Immature natural killer cell (primary cell): ENCODE data around the gene EQTN. TPM values are rescaled to one million over a fixed set of nuclear protein-coding genes. Genes with fewer than 3 reads are reported as not detected.
A peak's percentile ranks its signal among the peaks of the same experiment; 100 is the strongest.

Experiments used
- DNase-seq, 3 donors: peaks; one replicate each; pipeline ENCODE4 v3.0.0; 2022; ENCODE audit warnings: mixed read lengths in 1 of 3
- H3K27ac Mint-ChIP-seq, 6 donors: one replicate each; pipeline ENCODE4 v1.8.0; 2020; ENCODE audit warnings: mixed read lengths in 6 of 6, mild to moderate bottlenecking in 5 of 6, inconsistent platforms in 4 of 6, moderate library complexity in 3 of 6
- H3K27me3 Mint-ChIP-seq, 3 donors: one replicate each; pipeline ENCODE4 v1.8.0; 2020 to 2021; ENCODE audit warnings: low read depth in 3 of 3, mild to moderate bottlenecking in 3 of 3, mixed read lengths in 3 of 3, moderate library complexity in 3 of 3, inconsistent platforms in 1 of 3
- H3K36me3 Mint-ChIP-seq, 3 donors: one replicate each; pipeline ENCODE4 v1.8.0; 2020; ENCODE audit warnings: mixed read lengths in 3 of 3, inconsistent platforms in 2 of 3, mild to moderate bottlenecking in 2 of 3
- H3K4me1 Mint-ChIP-seq, 2 donors: one replicate each; pipeline ENCODE4 v1.8.0; 2020; ENCODE audit warnings: inconsistent platforms in 2 of 2, mild to moderate bottlenecking in 2 of 2, mixed read lengths in 2 of 2, moderate library complexity in 1 of 2
- H3K4me3 Mint-ChIP-seq, 5 donors: one replicate each; pipeline ENCODE4 v1.8.0; 2020; ENCODE audit warnings: mild to moderate bottlenecking in 5 of 5, mixed read lengths in 5 of 5, inconsistent platforms in 3 of 5, moderate library complexity in 3 of 5
- H3K9me3 Mint-ChIP-seq, 6 donors: one replicate each; pipeline ENCODE4 v1.8.0; 2020; ENCODE audit warnings: mild to moderate bottlenecking in 6 of 6, mixed read lengths in 6 of 6, inconsistent platforms in 4 of 6, moderate library complexity in 3 of 6
- polyA plus RNA-seq, 3 donors: library from polyadenylated mRNA; unstranded; fragments of 300-500 nt; fragmentation: Illumina TruSeq; gene quantifications; one replicate each; pipeline ENCODE4 v1.2.3, GENCODE V29; 2021

Gene EQTN
- polyA plus RNA-seq, result not detected

DNA sequence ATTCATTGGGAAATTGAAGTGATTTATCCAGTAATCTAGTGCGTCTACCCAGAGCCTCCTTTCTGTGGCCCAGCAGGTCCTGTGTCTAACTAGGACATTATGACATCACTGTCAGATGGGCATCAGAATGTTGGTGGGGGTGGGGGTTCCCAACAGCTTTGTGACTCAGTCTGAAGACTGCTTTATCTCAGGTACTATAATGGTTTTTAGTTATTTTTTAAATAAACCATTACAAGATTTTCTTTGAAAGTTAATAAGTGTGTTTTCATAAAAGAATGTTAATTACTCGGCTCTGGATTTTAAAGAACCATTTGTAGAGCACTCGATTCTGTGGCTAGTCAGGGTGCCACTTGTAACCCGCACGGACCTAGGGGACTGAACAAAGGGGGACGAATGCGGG is at the start of gene EQTN:
Gene EQTN (minus strand): TSS at position 101 of the 400 bp plus-strand sequence. CDS start 95 bp downstream, at position 6.
- Mint-ChIP-seq H3K27me3 (peaks cover 0 to 2% (median 2%) of the 10 kb centered on the region in 3 donors), H3K36me3 (no peaks in the 10 kb centered on the region), H3K4me1 (no peaks in the 10 kb centered on the region), H3K4me3 (no peak within 1 kb of the TSS), H3K27ac (no peak within 1 kb of the TSS), H3K9me3 (peaks cover 0 to 6% (median 2%) of the 10 kb centered on the region in 6 donors)
- no peak for DNase-seq

DNA sequence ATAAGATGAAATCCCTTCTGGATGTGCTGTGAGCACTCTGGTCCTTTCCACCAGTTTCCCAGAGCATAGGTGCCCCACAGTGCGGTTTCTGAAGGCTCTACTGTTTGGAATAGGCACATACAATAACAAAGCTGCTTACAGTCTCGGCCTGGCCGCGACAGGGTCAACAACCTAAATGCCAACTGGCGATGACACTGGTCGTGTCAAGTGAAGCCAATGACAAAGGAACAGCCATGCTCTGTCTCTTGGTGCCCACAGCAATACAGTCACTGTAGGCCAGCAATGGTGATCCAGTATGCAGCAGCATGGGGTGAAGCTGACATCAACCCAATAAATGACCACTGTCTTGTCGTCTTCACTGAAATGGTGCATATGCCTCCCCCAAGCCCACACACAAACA is 47.8 kb upstream of the EQTN start:
- Mint-ChIP-seq H3K4me1 (peaks cover 0 to 10% of the 10 kb centered on the region in 2 donors), H3K9me3 (no peaks in the 10 kb centered on the region), H3K36me3 (no peaks in the 10 kb centered on the region), H3K4me3 (no peak overlapping the region), H3K27me3 (peaks cover 0 to 4% (median 0%) of the 10 kb centered on the region in 3 donors), H3K27ac (no peak overlapping the region)
- DNase-seq, result no peak

DNA sequence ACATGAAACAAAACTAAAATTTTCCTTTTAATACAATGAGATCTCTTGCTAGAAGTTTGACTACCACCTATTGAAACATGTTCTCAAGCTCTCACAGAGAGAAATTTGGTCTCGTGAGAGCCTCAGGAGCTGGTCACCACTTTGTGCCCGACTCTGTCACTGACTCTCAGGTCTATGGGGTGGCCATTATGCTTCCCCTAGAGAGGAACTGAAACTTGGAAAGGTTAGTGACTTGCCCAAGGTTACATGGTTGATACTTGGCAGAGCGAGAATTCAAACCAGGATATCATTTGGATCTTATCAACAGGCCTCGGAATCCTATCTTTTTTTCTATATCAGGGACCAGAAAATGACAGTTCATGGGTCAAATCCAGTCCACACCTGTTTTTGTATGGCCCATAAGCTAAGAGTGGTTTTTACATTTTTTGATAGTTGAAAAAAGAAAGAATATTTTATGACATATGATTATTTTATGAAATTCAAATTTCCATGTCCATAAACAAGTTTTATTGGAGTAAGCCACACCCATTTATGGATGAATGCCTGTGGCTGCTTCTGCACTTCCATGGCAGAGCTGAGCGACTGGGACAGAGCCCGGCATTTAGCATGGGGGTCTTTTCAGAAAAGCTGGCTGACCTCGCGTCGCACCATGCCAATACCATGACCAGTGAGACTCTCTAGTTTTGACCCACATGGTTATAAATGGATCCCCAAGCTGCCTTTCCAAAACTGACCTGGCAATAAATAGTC is 44.8 kb upstream of the EQTN start:
- Mint-ChIP-seq H3K4me1 (no peaks in the 10 kb centered on the region), H3K36me3 (no peaks in the 10 kb centered on the region), H3K4me3 (no peak overlapping the region), H3K9me3 (peaks cover 0 to 1% (median 0%) of the 10 kb centered on the region in 6 donors), H3K27me3 (peaks cover 0 to 7% (median 3%) of the 10 kb centered on the region in 3 donors), H3K27ac (peak overlapping the region in 1 of 6 donors; percentile 45)
- DNase-seq, result no peak

DNA sequence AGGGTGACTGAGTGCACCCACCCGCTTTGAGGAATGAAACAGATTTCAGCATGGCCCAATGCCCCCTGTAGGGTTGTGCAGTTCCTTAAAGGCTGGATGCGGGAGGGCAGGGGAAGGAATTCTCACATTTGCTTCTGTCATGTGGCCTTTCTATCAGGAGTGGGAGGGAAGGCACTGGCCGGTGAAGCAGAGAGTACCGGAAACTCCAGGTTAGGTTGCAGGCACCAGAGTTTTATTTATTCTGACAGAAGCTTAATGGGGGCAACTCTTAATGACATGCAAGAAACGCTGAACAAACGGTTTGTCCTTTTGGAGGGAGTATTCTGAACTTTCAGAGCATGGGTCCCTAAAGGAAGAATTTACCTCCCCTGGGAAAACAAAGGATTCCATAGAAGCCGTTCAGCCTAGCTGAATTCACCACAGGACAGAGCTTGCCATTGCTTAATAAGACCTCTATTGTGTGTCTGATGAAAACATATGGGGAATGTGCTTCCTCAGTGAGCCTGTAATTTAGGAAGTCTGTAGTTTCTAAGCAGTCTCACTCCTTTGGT is 44.1 kb upstream of the EQTN start:
- Mint-ChIP-seq H3K27ac (no peak overlapping the region), H3K36me3 (no peaks in the 10 kb centered on the region), H3K4me3 (no peak overlapping the region), H3K27me3 (peaks cover 0 to 7% (median 3%) of the 10 kb centered on the region in 3 donors), H3K4me1 (no peaks in the 10 kb centered on the region), H3K9me3 (peaks cover 0 to 1% (median 0%) of the 10 kb centered on the region in 6 donors)
- no peak for DNase-seq

DNA sequence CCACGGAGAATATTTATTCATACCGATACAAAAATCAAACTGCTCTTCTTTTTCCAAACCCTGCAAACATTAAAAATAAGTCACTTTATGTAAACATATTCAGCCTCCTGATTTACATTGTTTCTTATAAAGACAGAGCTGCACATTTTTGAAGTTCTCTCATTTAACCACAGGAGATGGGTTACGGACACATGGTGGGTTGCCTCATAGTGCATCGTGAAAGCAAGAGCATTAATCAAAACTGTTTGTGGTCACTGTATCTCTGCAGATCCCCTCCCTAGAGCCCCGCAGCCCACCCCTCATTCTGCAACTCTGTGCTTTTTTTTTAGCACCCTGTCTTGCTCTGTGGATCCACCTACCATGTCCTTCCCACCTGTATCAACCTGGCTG is 43.3 kb upstream of the EQTN start:
- Mint-ChIP-seq H3K4me1 (no peaks in the 10 kb centered on the region), H3K9me3 (peaks cover 0 to 1% (median 0%) of the 10 kb centered on the region in 6 donors), H3K4me3 (no peak overlapping the region), H3K27me3 (peaks cover 0 to 7% (median 3%) of the 10 kb centered on the region in 3 donors), H3K27ac (no peak overlapping the region), H3K36me3 (no peaks in the 10 kb centered on the region)
- DNase-seq, result no peak

DNA sequence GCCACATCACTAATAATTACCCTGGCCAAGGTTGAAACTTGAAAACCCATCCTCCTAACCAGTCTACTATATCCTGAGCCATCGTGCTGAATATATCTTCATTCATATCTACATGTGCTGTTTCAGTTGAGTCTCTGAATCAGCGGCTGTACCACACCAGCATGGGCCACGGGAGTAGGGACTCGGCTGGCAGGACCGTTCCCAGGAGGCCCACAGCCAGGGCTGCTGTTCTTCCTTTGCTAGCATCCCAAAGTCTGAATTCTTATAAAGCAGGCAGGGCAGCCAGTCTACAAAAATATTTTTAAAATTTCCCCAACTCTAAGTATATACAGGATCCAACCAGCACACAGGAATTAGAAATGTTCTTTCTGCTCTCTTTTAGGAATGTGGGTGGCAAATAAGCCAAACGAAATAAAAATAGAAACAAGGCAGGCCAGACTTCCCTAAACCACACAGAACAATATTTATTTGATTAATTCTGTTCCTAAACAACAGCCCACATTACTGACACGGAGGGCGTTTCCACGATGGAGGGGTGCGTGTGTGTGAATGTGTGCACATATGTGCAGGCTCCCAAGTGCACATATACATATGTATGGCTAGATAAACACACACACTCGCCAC is 42.8 kb upstream of the EQTN start:
- DNase-seq, result no peak
- Mint-ChIP-seq H3K9me3 (peaks cover 0 to 1% (median 0%) of the 10 kb centered on the region in 6 donors), H3K4me1 (no peaks in the 10 kb centered on the region), H3K4me3 (no peak overlapping the region), H3K36me3 (no peaks in the 10 kb centered on the region), H3K27ac (no peak overlapping the region), H3K27me3 (peaks cover 0 to 7% (median 3%) of the 10 kb centered on the region in 3 donors)

DNA sequence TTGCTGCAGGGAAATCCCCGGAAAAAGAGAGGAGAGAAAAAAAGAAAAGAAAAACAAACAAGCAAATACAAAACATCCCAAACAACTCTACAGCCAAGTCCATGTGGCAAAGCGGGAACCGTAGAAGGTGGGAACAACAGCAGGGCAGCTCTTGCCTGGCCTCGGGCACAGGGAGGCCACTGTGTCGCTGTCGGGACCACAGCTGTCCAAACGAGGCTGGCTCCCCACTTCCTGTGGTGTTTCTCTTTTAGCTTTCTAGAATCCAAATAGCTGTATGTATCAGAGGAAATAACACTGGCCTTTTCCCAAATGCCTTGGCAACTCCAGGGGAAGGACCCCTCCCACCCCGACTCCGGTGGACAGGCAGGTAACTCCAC is 41.6 kb upstream of the EQTN start:
- peaks cover 1 to 7% (median 3%) of the 10 kb centered on the region in 3 donors for H3K27me3 Mint-ChIP-seq
- no peak overlapping the region for H3K27ac Mint-ChIP-seq
- no peak overlapping the region for H3K4me3 Mint-ChIP-seq
- no peaks in the 10 kb centered on the region for H3K4me1 Mint-ChIP-seq
- H3K9me3 Mint-ChIP-seq, result peaks cover 0 to 1% (median 0%) of the 10 kb centered on the region in 6 donors
- no peaks in the 10 kb centered on the region for H3K36me3 Mint-ChIP-seq
- no peak for DNase-seq

DNA sequence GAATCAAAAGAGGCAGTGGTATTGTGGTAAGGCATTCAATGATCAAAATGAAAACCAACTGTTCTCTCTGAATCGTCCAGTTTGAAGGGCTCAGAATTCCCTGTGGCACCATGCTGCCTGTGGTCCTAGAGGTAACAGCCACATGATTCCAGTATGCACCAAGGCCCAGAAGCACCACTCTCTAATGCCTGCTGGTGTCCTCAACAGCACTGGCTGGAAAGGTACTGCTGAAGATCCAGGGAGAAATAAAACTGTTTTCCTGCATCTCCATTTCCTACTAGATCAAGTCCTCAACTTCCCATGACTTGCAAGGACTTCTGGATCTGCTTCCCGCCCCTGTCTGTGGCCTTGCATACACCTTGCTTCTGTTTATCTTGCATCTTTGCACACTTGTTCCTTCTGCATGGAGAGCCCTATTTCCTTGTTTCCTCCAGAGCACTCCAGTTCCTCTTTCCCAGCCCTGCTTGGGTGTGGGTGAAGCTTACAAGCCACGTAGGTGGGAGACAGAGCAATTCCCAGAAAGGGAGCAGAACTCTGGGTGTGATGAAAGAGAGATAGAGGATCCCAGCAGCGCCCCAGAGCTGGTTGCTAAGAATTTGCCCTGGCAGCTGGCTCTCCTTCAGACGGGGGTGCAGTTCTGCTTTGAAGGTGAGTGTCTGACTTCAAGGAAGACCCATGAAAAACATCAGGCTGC is 41.0 kb upstream of the EQTN start:
- H3K27me3 Mint-ChIP-seq, result peaks cover 1 to 7% (median 3%) of the 10 kb centered on the region in 3 donors
- no peak overlapping the region for H3K27ac Mint-ChIP-seq

DNA sequence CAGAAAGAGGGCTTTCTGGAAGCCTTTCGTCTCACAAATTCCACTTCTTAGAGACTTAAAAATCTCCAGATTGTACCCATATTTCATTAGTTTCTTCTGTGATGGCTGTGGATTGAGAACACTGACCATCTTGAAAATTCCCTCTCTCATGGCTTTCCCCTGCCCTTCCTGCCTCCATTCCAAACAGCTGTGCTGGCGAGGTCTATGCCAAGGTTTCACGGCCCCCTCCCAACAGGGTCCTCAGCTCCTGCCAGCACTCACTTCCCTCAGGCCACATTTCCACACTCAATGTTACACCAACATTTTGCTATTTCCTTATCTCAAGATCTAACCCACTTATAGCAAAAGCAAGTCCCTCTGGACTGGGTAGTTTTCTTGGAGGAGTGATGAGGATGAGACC is 40.3 kb upstream of the EQTN start:
- Mint-ChIP-seq H3K4me3 (no peak overlapping the region), H3K27ac (no peak overlapping the region), H3K4me1 (no peaks in the 10 kb centered on the region), H3K9me3 (peaks cover 0 to 1% (median 0%) of the 10 kb centered on the region in 6 donors), H3K27me3 (peaks cover 1 to 7% (median 3%) of the 10 kb centered on the region in 3 donors), H3K36me3 (no peaks in the 10 kb centered on the region)
- no peak for DNase-seq

More for the DNA sequence above, 41.0 kb upstream of the EQTN start:
- DNase-seq, result no peak
- H3K36me3 Mint-ChIP-seq, result no peaks in the 10 kb centered on the region
- H3K9me3 Mint-ChIP-seq, result peaks cover 0 to 1% (median 0%) of the 10 kb centered on the region in 6 donors
- no peaks in the 10 kb centered on the region for H3K4me1 Mint-ChIP-seq
- H3K4me3 Mint-ChIP-seq, result no peak overlapping the region

DNA sequence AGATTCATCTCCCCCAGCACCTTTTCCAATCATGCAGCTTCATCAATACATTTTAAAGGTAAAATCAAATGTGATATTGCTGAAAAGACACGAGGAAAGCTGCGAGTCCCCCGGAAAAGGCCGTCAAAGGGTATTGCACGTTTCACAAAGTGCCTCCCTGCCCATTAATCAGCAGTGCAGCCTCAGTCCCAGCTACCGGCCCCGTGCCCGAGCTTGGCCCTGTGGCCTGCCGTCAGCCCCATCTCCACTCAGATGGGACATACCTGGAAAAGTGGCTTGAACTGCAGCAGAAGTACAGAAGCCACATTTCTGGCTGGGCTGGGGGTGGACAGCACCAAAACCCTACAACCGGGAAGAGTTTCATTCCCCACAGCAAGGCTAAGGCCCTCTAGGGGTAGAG is 39.9 kb upstream of the EQTN start:
- no peaks in the 10 kb centered on the region for H3K36me3 Mint-ChIP-seq
- no peaks in the 10 kb centered on the region for H3K4me1 Mint-ChIP-seq
- peaks cover 0 to 1% (median 0%) of the 10 kb centered on the region in 6 donors for H3K9me3 Mint-ChIP-seq
- no peak overlapping the region for H3K4me3 Mint-ChIP-seq
- peaks cover 1 to 7% (median 3%) of the 10 kb centered on the region in 3 donors for H3K27me3 Mint-ChIP-seq
- DNase-seq, result no peak
- no peak overlapping the region for H3K27ac Mint-ChIP-seq

DNA sequence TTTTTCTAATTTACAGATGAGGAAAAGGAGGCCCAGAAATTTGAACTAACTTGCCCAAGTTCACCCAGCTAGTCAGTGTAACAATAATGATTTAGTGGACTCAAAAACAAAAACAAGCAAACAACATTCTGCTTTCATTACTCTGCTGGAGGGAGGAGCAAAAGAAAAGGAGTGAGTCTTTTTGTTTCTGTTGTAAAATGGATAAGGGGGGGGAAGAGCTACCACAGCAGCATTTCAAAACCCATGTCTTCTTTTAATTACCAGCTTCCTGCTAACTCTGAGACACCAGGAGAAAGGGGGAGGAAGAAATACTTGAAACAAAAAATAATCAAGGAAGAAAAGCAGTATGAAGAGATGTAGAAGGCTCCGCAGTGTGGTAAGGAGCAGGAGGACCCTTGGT is 39.2 kb upstream of the EQTN start:
- DNase-seq, result no peak
- no peak overlapping the region for H3K4me3 Mint-ChIP-seq
- peaks cover 1 to 7% (median 3%) of the 10 kb centered on the region in 3 donors for H3K27me3 Mint-ChIP-seq
- no peak overlapping the region for H3K27ac Mint-ChIP-seq
- peaks cover 0 to 1% (median 0%) of the 10 kb centered on the region in 6 donors for H3K9me3 Mint-ChIP-seq
- H3K4me1 Mint-ChIP-seq, result no peaks in the 10 kb centered on the region
- no peaks in the 10 kb centered on the region for H3K36me3 Mint-ChIP-seq

DNA sequence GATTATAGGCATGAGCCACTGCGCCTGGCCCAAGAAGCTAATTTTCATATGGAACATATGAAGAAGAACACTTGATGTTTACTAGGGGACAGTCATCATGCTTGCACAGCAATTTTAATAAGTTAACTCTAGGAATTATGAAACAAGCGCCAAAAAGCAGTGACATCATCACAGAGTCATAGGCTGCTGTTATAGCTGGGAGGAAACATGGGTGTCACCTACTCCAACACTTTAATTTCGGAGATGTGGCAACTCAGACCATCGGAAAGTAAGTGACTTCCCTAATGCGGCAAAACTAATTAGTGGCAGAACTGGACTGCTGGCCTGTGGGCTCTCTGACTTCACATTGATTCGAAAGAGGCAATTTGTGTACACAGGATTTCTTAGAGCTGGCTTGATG is 38.1 kb upstream of the EQTN start:
- peaks cover 0 to 1% (median 0%) of the 10 kb centered on the region in 6 donors for H3K9me3 Mint-ChIP-seq
- DNase-seq, result no peak
- no peaks in the 10 kb centered on the region for H3K36me3 Mint-ChIP-seq
- H3K4me3 Mint-ChIP-seq, result no peak overlapping the region
- no peaks in the 10 kb centered on the region for H3K4me1 Mint-ChIP-seq
- no peak overlapping the region for H3K27ac Mint-ChIP-seq
- H3K27me3 Mint-ChIP-seq, result peaks cover 1 to 3% (median 3%) of the 10 kb centered on the region in 3 donors

DNA sequence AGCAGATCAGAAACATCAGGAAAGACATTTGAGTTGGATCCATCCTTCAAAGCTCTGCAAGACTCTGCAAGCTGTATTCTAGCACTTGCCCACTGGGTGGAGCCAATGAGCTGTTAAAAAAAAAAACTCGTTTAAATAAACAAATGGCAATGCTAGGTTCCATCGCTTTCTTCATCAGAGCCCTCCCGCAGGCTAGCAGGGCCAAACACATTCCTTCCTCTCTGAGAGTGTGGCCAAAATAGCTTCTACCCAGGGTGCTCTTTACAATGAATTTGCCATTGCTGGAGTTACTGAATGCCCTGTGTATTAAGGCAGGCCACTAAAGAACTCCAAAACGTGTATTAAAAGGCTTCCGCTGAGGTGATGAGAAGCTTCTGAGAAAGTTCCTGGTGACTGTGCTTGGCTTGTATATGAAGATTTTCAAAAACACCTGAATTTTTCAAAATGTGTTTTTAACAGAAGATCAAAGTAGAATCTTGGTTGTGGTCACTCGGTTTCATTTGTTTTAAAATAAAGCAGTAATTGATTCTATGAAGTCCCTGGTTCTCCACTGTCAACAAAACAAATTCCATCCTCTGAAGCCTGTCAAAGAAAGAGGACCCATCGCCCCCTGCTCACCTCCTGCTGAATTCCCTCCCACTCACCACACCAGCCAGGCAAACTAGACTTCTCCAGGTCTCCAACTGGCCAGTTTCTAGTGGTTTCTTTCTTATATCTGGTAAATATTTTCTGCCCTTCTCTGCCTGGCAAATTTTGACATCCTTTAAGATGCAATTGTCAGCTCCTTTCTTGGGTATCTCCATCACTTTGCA is 36.5 kb upstream of the EQTN start:
- H3K27me3 Mint-ChIP-seq, result peaks cover 0 to 4% (median 1%) of the 10 kb centered on the region in 3 donors
- H3K27ac Mint-ChIP-seq, result no peak overlapping the region
- H3K4me1 Mint-ChIP-seq, result no peaks in the 10 kb centered on the region
- DNase-seq, result peak; percentile 15 to 33 (median 32)
- no peaks in the 10 kb centered on the region for H3K36me3 Mint-ChIP-seq
- peaks cover 0 to 1% (median 0%) of the 10 kb centered on the region in 6 donors for H3K9me3 Mint-ChIP-seq
- no peak overlapping the region for H3K4me3 Mint-ChIP-seq
